HCT116 (cell line): ENCODE data around the gene SCN4A. TPM values are rescaled to one million over a fixed set of nuclear protein-coding genes. Genes with fewer than 3 reads are reported as not detected.

Source experiments
- ATAC-seq: fragments of 200-7000 bp; cut with Tn5 transposase; 2 replicates; pipeline ENCODE4 v1.9.1; 2020; ENCODE audit warnings: mild to moderate bottlenecking, moderate library complexity
- BruUV-seq: library from RNA; stranded (reverse); fragments of 400-500 nt; replicated peaks from 2 replicates; lab custom pipeline; 2021; lab: Mats Ljungman, UMichigan
- CTCF ChIA-PET: fragments of 300-600 bp; sonication (Branson Sonifier 250); formaldehyde crosslinking; loops from one replicate; lab custom pipeline; 2021; ENCODE audit warnings: antibody characterized with exemption; lab: Charles Lee
- POLR2A ChIA-PET: fragments of 300-600, 350-600 bp; sonication (Branson Sonifier 250); formaldehyde crosslinking; loops from one replicate; lab custom pipeline; 2021; ENCODE audit warnings: antibody characterized with exemption; lab: Charles Lee
- RAD21 ChIA-PET, 2 experiments: fragments of 300-600 bp; sonication (Branson Sonifier 250); formaldehyde crosslinking; loops; one replicate each; lab custom pipeline; 2023; ENCODE audit warnings: low total read pairs in 2 of 2; ENCODE audit not compliant: uncharacterized antibody in 2 of 2, unreplicated experiment in 2 of 2, low non-redundant PET in 1 of 2; lab: Charles Lee
- DNase-seq: peaks from one replicate; pipeline ENCODE4 v3.0.0-alpha.2; 2010; ENCODE audit warnings: low read depth, low spot score
- H2AFZ ChIP-seq: fragments of 200-600 bp; shearing (Covaris generic), sonication (generic); 2 replicates; pipeline ENCODE4 v1.6.1; 2017; ENCODE audit warnings: low read depth, mixed run types, mixed read lengths, antibody characterized with exemption, low read length; ENCODE audit not compliant: poor library complexity, severe bottlenecking
- H3K27ac ChIP-seq: 2 replicates; pipeline ENCODE4 v1.5.1; 2012; ENCODE audit warnings: low read depth, low read length
- H3K27me3 ChIP-seq: fragments of 200-600 bp; sonication (generic); 2 replicates; pipeline ENCODE4 v1.6.1; 2016; ENCODE audit warnings: mixed run types, low read length, mixed read lengths; ENCODE audit not compliant: insufficient read depth
- H3K36me3 ChIP-seq, 2 experiments: fragments of 200-500 bp in 1 of 2; fragments of 200-600 bp in 1 of 2; sonication (Bioruptor generic) in 1 of 2; sonication (generic) in 1 of 2; 2 replicates each; pipeline versions ENCODE4 v1.5.1 to v1.6.1; 2014 to 2016; ENCODE audit warnings: low read length in 2 of 2, inconsistent platforms in 1 of 2, mixed read lengths in 1 of 2, mixed run types in 1 of 2; ENCODE audit not compliant: insufficient read depth in 2 of 2, control insufficient read depth in 1 of 2
- H3K4me1 ChIP-seq, 2 experiments: fragments of 200-600 bp in 1 of 2; sonication (generic) in 1 of 2; 2 replicates each; pipeline versions ENCODE4 v1.5.1 to v1.6.1; 2012 to 2017; ENCODE audit warnings: low read length in 2 of 2, inconsistent platforms in 1 of 2, mild to moderate bottlenecking in 1 of 2, mixed read lengths in 1 of 2, mixed run types in 1 of 2, moderate library complexity in 1 of 2; ENCODE audit not compliant: insufficient read depth in 2 of 2, control insufficient read depth in 1 of 2
- H3K4me2 ChIP-seq: fragments of 200-600 bp; sonication (generic); 2 replicates; pipeline ENCODE4 v1.6.1; 2017; ENCODE audit warnings: mixed run types, low read length, mixed read lengths
- H3K4me3 ChIP-seq, 2 experiments: fragments of 200-600 bp in 1 of 2; sonication (generic) in 1 of 2; replicated peaks in 1 of 2; 2 replicates each; pipeline ENCODE4 v1.5.1; 2011 to 2016; ENCODE audit warnings: low read length in 2 of 2, control low read depth in 1 of 2, low read depth in 1 of 2, mild to moderate bottlenecking in 1 of 2, mixed read lengths in 1 of 2, mixed run types in 1 of 2
- H3K79me2 ChIP-seq: fragments of 200-600 bp; sonication (generic); 2 replicates; pipeline ENCODE4 v1.6.1; 2017; ENCODE audit warnings: mild to moderate bottlenecking, mixed run types, low read length, moderate library complexity, mixed read lengths; ENCODE audit not compliant: insufficient read depth
- H3K9ac ChIP-seq: fragments of 200-600 bp; sonication (generic); 2 replicates; pipeline ENCODE4 v1.6.1; 2016; ENCODE audit warnings: low read length, mixed read lengths
- H3K9me2 ChIP-seq: fragments of 200-600 bp; sonication (generic), shearing (Covaris generic); 2 replicates; pipeline ENCODE4 v1.6.1; 2017; ENCODE audit warnings: mixed run types, mild to moderate bottlenecking, moderate library complexity; ENCODE audit not compliant: insufficient read depth
- H3K9me3 ChIP-seq, 2 experiments: fragments of 200-500 bp in 1 of 2; fragments of 200-600 bp in 1 of 2; sonication (Bioruptor generic) in 1 of 2; sonication (generic) in 1 of 2; 2 replicates each; pipeline ENCODE4 v1.6.1; 2014 to 2017; ENCODE audit warnings: low read length in 2 of 2, mixed read lengths in 2 of 2, inconsistent platforms in 1 of 2, low read depth in 1 of 2, mild to moderate bottlenecking in 1 of 2, mixed run types in 1 of 2, moderate library complexity in 1 of 2; ENCODE audit not compliant: control insufficient read depth in 1 of 2, insufficient read depth in 1 of 2
- H4K20me1 ChIP-seq: fragments of 200-600 bp; sonication (generic), shearing (Covaris generic); 2 replicates; pipeline ENCODE4 v1.6.1; 2017; ENCODE audit warnings: mixed run types, mild to moderate bottlenecking, moderate library complexity; ENCODE audit not compliant: insufficient read depth
- CBX3 ChIP-seq: IDR thresholded peaks from 2 replicates; pipeline ENCODE4 v1.6.1; 2012; ENCODE audit warnings: low read depth
- CEBPB ChIP-seq: IDR thresholded peaks from 2 replicates; pipeline ENCODE4 v1.6.1; 2012; ENCODE audit warnings: low read depth
- EGR1 ChIP-seq: IDR thresholded peaks from 2 replicates; pipeline ENCODE4 v1.6.1; 2012; ENCODE audit warnings: low read depth
- ELF1 ChIP-seq: IDR thresholded peaks from 2 replicates; pipeline ENCODE4 v1.6.1; 2012; ENCODE audit warnings: low read depth, borderline replicate concordance
- EZH2 ChIP-seq: fragments of 200-600 bp; sonication (generic); IDR thresholded peaks from 2 replicates; pipeline ENCODE4 v1.6.1; 2017; ENCODE audit warnings: antibody characterized with exemption, mixed run types
- EZH2phosphoT487 ChIP-seq: fragments of 200-600 bp; IDR thresholded peaks from 2 replicates; pipeline ENCODE4 v1.6.1; 2018; ENCODE audit warnings: antibody characterized with exemption, borderline replicate concordance
- FOSL1 ChIP-seq: IDR thresholded peaks from 2 replicates; pipeline ENCODE4 v1.6.1; 2012; ENCODE audit warnings: low read depth
- JUND ChIP-seq: IDR thresholded peaks from 2 replicates; pipeline ENCODE4 v1.6.1; 2012
- POLR2A ChIP-seq: IDR thresholded peaks from 2 replicates; pipeline ENCODE4 v1.7.0; 2011; ENCODE audit warnings: borderline replicate concordance; ENCODE audit not compliant: insufficient read depth, insufficient read length; ENCODE audit errors: extremely low read depth
- POLR2AphosphoS5 ChIP-seq: IDR thresholded peaks from 2 replicates; pipeline ENCODE4 v1.6.1; 2011; ENCODE audit warnings: mild to moderate bottlenecking, low read depth, low read length, moderate library complexity
- RAD21 ChIP-seq: IDR thresholded peaks from 2 replicates; pipeline ENCODE4 v1.6.1; 2012; ENCODE audit warnings: low read depth, mild to moderate bottlenecking
- SIN3A ChIP-seq: IDR thresholded peaks from 2 replicates; pipeline ENCODE4 v1.6.1; 2012; ENCODE audit warnings: low read depth
- SP1 ChIP-seq: IDR thresholded peaks from 2 replicates; pipeline ENCODE4 v1.6.1; 2012; ENCODE audit warnings: low read depth
- SRF ChIP-seq: IDR thresholded peaks from 2 replicates; pipeline ENCODE4 v1.6.1; 2012; ENCODE audit warnings: low read depth
- TCF7L2 ChIP-seq: IDR thresholded peaks from 2 replicates; pipeline ENCODE4 v1.7.0; 2011; ENCODE audit warnings: borderline replicate concordance, inconsistent platforms; ENCODE audit not compliant: insufficient read depth, insufficient read length; ENCODE audit errors: extremely low read depth
- YY1 ChIP-seq: IDR thresholded peaks from 2 replicates; pipeline ENCODE4 v1.6.1; 2011; ENCODE audit warnings: low read length, low read depth, moderate library complexity, mild to moderate bottlenecking; ENCODE audit not compliant: insufficient replicate concordance; ENCODE audit errors: extremely low read depth
- ZFX ChIP-seq: fragments of 450-650 bp; IDR thresholded peaks from 2 replicates; pipeline ENCODE4 v1.6.1; 2017
- ZNF274 ChIP-seq: fragments of 200-500 bp; sonication (Bioruptor generic); IDR thresholded peaks from 2 replicates; pipeline ENCODE4 v1.6.1; 2014; ENCODE audit warnings: mild to moderate bottlenecking, low read depth, low read length, inconsistent platforms
- intact Hi-C: fragments of 100-400 bp; cut with micrococcal nuclease; formaldehyde crosslinking; loops from 2 replicates; pipeline ENCODE4 v1.10.0; 2022
- total RNA-seq: library from RNA; stranded (reverse); gene quantifications from one replicate; pipeline ENCODE4 v1.2.1, GENCODE V29; 2021; ENCODE audit not compliant: unreplicated experiment
- TF ChIP-seq, protein P1 (sequence below): IDR thresholded peaks from 2 replicates; pipeline ENCODE4 v1.6.1; 2012
- TF ChIP-seq, protein P2 (sequence below): IDR thresholded peaks from 2 replicates; pipeline ENCODE4 v1.6.1; 2012; ENCODE audit warnings: low read depth
- TF ChIP-seq, protein P3 (sequence below): IDR thresholded peaks from 2 replicates; pipeline ENCODE4 v1.6.1; 2012

The SCN4A gene
- total RNA-seq, 1 experiment from 2014 or later: 2.7 TPM

DNA sequence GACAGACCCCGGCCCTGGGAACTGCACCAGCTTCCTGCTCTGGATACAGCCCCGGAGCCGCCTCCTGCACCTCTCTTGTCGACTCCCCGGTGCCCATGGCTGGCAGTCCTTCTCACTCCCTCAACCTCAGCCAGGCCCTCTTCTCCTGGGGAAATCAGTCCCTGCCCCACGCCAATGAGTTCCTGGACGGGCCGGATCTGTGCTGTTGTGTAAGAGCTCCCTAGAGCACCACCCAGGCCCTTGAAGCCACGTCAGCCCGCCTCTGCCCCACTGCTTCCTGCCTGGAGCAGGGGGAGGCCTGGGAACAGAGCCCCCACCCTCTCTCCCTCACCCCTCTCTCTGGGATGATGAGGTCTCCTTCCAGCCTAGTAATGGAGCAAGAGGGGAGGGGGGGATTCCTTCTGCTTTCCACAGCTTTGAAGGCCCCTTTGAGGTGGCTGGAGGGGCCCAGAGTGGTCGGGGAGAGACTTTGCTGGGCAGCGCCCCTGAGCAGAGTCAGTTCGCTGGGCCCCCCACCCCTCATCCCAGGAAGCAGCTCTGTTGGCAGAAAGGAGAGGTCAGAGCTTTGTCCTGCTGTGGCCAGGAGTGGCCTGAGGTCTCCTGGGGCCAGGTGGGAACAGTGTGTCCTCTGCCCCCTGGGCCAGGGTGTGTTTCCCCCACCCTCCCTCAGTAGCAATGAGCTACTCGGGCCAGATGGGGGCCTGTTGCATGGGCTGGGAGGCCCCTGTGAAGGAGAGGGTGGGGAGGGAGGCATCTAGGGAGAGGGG is 29.2 kb upstream of the SCN4A start (continued):
- TF ChIP-seq, protein P1, sequence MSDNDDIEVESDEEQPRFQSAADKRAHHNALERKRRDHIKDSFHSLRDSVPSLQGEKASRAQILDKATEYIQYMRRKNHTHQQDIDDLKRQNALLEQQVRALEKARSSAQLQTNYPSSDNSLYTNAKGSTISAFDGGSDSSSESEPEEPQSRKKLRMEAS: no peak
- TF ChIP-seq EZH2phosphoT487 (no peak), ELF1 (no peak), POLR2A (no peak), ZFX (no peak), JUND (no peak)

DNA sequence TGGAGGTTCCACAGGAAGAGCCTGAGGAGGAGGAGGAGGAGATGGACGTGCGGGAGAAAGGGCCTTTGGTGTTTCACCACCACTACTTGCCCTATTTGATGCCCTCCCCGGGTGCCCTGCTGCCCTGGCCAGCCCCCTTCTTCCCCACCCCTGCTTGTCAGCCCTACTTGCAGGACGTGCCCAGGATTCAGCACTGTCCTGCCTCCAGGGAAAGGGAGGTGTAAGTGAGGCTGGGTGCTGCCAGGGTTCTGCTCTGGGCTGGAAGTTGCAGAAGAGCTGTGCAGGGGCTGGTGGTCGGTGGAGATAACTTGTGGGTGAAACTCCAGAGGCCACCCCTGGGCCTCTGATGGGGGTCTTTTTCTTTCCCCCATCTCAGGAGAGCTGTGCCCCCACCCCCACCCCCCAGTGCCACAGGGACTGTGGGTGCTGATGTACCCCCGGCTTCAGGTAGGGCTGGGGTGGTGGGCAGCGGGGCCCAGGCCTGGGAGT is 28.4 kb upstream of the SCN4A start:
- Histone ChIP-seq H3K27me3 (peaks cover 3% of the 10 kb centered on the region; the same call in 1 of the 2 replicates), H4K20me1 (no peaks in the 10 kb centered on the region), H3K4me2 (no peak overlapping the region), H3K79me2 (no peaks in the 10 kb centered on the region), H3K9me3 (no peaks in the 10 kb centered on the region), H3K4me1 (peaks cover 8 to 12% of the 10 kb centered on the region in 2 experiments), H3K9me2 (no peaks in the 10 kb centered on the region), H2AFZ (no peak overlapping the region), H3K4me3 (no peak overlapping the region), H3K9ac (no peak overlapping the region), H3K36me3 (no peaks in the 10 kb centered on the region), H3K27ac (no peak overlapping the region)
- DNase-seq (no peak), ATAC-seq (no peak)
- ChIA-PET RAD21 (no interaction called here), POLR2A (no interaction called here), CTCF (no interaction called here)
- BruUV-seq: no TSS peak
- TF ChIP-seq EZH2phosphoT487 (no peak), CEBPB (no peak), CBX3 (no peak), YY1 (no peak), FOSL1 (no peak), RAD21 (no peak), EGR1 (no peak), EZH2 (no peak), POLR2AphosphoS5 (no peak), TCF7L2 (no peak), SP1 (no peak), POLR2A (no peak), ZFX (no peak), ELF1 (no peak), SRF (no peak), SIN3A (no peak), ZNF274 (no peak)
- TF ChIP-seq, protein P2, sequence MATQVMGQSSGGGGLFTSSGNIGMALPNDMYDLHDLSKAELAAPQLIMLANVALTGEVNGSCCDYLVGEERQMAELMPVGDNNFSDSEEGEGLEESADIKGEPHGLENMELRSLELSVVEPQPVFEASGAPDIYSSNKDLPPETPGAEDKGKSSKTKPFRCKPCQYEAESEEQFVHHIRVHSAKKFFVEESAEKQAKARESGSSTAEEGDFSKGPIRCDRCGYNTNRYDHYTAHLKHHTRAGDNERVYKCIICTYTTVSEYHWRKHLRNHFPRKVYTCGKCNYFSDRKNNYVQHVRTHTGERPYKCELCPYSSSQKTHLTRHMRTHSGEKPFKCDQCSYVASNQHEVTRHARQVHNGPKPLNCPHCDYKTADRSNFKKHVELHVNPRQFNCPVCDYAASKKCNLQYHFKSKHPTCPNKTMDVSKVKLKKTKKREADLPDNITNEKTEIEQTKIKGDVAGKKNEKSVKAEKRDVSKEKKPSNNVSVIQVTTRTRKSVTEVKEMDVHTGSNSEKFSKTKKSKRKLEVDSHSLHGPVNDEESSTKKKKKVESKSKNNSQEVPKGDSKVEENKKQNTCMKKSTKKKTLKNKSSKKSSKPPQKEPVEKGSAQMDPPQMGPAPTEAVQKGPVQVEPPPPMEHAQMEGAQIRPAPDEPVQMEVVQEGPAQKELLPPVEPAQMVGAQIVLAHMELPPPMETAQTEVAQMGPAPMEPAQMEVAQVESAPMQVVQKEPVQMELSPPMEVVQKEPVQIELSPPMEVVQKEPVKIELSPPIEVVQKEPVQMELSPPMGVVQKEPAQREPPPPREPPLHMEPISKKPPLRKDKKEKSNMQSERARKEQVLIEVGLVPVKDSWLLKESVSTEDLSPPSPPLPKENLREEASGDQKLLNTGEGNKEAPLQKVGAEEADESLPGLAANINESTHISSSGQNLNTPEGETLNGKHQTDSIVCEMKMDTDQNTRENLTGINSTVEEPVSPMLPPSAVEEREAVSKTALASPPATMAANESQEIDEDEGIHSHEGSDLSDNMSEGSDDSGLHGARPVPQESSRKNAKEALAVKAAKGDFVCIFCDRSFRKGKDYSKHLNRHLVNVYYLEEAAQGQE: no peak
- TF ChIP-seq, protein P3, sequence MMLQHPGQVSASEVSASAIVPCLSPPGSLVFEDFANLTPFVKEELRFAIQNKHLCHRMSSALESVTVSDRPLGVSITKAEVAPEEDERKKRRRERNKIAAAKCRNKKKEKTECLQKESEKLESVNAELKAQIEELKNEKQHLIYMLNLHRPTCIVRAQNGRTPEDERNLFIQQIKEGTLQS: no peak
- TF ChIP-seq, protein P1: no peak
- intact Hi-C loops: no loop called here
